AG04449 (cell line): ENCODE data around the gene MARS1.

Experiments used
- CTCF ChIA-PET: fragments of 350-600 bp; formaldehyde crosslinking; extraction: SDS; loops from one replicate; lab custom pipeline; 2021; ENCODE audit warnings: antibody characterized with exemption; lab: Yijun Ruan, JAX
- POLR2A ChIA-PET: fragments of 400-600, 350-600 bp; formaldehyde crosslinking; extraction: SDS; loops from one replicate; lab custom pipeline; 2020; ENCODE audit warnings: antibody characterized with exemption, inconsistent platforms; lab: Yijun Ruan, JAX
- DNase-seq: peaks from one replicate; pipeline ENCODE4 v3.0.0-alpha.2; 2010; ENCODE audit warnings: low read depth, low spot score
- H3K4me3 ChIP-seq: 2 replicates; pipeline ENCODE4 v1.5.1; 2011; ENCODE audit warnings: low read depth, mild to moderate bottlenecking, control low read depth, low read length
- TF ChIP-seq, protein P1 (sequence below): IDR thresholded peaks from one replicate; pipeline ENCODE4 v1.5.1; 2011; ENCODE audit warnings: mild to moderate bottlenecking, moderate library complexity, low read length, control low read depth, inconsistent platforms; ENCODE audit not compliant: insufficient read depth; ENCODE audit errors: missing control alignments

MARS1 gene

DNA sequence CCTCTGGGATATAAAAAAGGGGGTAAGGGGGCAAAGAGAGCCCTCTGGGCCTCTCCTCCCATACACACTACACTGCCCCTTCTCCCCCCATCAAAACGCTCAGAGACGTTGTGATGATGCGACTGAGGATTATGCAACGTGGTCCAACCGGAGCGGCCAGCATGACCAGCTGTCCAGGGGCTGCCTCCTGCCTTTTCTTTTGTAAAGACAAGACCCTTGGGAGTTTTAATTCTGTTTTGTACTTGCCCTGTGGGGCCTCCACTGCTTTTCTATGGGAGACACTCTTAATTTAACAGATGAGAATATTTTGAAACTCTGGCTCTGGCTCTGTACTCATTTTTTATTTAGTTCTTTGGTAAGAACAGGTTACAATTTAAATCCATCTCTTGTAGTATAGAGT is 42.0 kb downstream of the MARS1 start:
- POLR2A ChIA-PET, result interaction anchor here (0.5 to 3.1 kb wide), 4 partner anchors 9 to 391 kb away, joined by 3 to 14 read pairs (median 10); partner anchors contain the start of genes DCTN2 and DDIT3
- CTCF ChIA-PET, result interaction anchor here (0.8 to 1.0 kb wide), 2 partner anchors 9 to 67 kb away, joined by 3 to 5 read pairs; no protein-coding TSS in a partner anchor

DNA sequence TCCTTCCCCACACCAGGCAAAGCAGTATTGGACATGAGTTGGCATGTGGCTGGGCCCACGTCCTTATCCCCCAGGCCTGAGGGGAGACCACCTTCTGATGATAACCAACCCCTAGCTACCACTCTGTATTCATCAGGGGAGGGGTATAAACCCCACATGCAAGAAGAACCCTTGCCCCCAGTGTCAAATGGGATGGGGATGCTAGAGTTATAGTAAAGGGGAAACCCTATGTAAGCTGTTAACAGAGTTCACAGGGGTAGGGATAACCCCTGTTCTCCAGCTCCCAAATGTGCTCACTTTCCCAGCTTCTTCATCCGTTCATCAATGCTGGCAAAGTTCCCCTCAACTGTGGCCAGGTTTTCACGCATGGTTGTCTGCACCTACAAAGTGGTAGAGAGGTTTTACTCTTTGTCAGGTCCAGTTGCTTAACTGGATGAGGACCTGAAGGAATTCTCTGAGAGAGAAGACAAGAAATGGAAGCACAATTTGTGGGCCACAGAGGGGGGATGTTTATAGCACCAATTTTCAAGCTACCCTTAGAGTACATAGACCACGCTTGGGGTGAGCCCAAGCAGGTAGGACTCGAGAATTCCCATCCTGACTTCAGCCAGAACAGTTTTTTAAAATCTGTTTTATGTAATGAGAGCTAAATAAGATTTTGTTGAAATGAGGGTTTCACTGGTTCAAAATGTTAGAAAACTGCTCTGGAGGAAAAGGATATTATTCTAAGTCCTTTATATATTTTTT is 42.7 kb downstream of the MARS1 start:
- DNase-seq, result no peak
- H3K4me3 ChIP-seq, result no peak overlapping the region
- TF ChIP-seq, protein P1, sequence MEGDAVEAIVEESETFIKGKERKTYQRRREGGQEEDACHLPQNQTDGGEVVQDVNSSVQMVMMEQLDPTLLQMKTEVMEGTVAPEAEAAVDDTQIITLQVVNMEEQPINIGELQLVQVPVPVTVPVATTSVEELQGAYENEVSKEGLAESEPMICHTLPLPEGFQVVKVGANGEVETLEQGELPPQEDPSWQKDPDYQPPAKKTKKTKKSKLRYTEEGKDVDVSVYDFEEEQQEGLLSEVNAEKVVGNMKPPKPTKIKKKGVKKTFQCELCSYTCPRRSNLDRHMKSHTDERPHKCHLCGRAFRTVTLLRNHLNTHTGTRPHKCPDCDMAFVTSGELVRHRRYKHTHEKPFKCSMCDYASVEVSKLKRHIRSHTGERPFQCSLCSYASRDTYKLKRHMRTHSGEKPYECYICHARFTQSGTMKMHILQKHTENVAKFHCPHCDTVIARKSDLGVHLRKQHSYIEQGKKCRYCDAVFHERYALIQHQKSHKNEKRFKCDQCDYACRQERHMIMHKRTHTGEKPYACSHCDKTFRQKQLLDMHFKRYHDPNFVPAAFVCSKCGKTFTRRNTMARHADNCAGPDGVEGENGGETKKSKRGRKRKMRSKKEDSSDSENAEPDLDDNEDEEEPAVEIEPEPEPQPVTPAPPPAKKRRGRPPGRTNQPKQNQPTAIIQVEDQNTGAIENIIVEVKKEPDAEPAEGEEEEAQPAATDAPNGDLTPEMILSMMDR, result no peak
- ChIA-PET CTCF (interaction anchor here (0.7 to 1.0 kb wide), 3 partner anchors 8 to 67 kb away, joined by 3 to 5 read pairs (median 3); no protein-coding TSS in a partner anchor), POLR2A (interaction anchor here (0.5 to 3.1 kb wide), 4 partner anchors 8 to 390 kb away, joined by 3 to 14 read pairs (median 10); partner anchors contain the start of genes DCTN2 and DDIT3)

More for the DNA sequence above, 42.0 kb downstream of the MARS1 start:
- DNase-seq, result no peak
- H3K4me3 ChIP-seq, result no peak overlapping the region
- TF ChIP-seq, protein P1, result no peak

DNA sequence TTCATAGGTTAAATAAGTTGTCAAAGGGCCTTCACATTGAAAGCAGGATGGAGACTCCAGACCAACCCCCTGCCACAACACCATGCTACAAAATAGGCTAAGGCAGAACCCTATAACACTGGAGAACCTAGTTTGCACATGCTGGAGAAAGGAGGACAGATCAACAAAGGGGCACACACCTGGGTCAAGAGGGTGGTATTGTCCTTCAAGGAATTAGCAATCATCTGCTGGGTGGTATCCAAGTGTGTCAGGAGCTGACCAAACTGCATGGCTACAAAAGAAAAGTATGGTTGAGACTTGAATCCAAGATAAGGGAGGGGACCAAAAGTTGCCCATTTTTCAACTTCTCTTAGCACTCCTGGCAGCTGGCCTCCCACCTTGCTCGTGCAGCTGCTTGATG is 44.0 kb downstream of the MARS1 start:
- no peak for DNase-seq
- H3K4me3 ChIP-seq, result no peak overlapping the region
- TF ChIP-seq, protein P1, result no peak
- ChIA-PET CTCF (interaction anchor here (1.9 kb wide), 1 partner anchor 51 kb away, joined by 5 read pairs; no protein-coding TSS in a partner anchor), POLR2A (interaction anchor here (1.6 to 2.6 kb wide), 3 partner anchors 8 to 15 kb away, joined by 6 to 10 read pairs (median 8); partner anchors contain the start of genes DCTN2 and DDIT3)

DNA sequence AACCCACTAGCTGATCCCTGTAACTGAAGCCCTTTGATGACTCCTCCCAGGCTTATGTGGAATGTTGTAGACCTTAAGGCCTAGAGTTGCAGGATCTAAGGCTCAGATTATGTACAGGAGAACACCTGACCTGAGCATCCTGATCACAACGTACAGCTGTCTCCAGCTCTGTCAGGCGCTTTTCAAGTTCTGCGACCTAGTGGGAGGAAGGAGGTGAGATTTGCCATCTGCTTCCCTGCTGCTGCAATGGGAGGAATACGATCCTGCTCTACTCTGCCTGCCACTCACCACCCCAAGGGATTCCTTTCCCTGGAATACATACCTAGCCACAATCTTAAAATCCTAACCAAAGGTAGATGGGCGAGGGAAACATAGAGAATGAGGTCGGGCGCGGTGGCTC is 45.2 kb downstream of the MARS1 start:
- TF ChIP-seq, protein P1, result no peak
- POLR2A ChIA-PET, result interaction anchor here (2.1 kb wide), 1 partner anchor 9 kb away, joined by 10 read pairs; no protein-coding TSS in a partner anchor
- no peak overlapping the region for H3K4me3 ChIP-seq
- CTCF ChIA-PET, result interaction anchor here (0.8 to 1.9 kb wide), 3 partner anchors 50 to 87 kb away, joined by 3 to 5 read pairs (median 3); no protein-coding TSS in a partner anchor
- DNase-seq, result no peak

DNA sequence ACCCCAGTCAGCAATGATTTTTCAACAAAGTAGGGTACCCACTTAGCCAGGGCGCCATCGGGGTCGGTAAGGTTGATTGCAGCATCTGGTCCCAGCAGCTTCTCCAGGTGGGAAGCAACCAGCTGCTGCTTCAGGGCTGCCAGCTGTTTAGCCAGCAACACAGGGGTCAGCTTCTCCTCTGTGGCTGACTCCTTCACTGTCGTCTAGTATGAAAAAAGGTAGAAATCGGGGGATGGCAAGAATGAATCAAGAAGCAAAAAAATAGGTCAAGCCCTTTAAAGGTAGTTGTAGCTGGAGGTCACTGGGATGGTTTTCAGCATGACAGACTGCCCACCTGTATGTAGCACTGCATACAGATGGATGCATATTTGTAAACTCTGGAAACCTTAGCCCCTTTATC is 46.4 kb downstream of the MARS1 start:
- DNase-seq, result no peak
- TF ChIP-seq, protein P1, result no peak
- POLR2A ChIA-PET, result interaction anchor here (1.0 to 1.1 kb wide), 2 partner anchors 11 to 13 kb away, joined by 3 to 4 read pairs; partner anchors contain the start of genes DCTN2 and MBD6
- CTCF ChIA-PET, result interaction anchor here (1.9 to 3.4 kb wide), 2 partner anchors 11 to 12 kb away, joined by 4 to 11 read pairs; partner anchors contain the start of gene DCTN2
- no peak overlapping the region for H3K4me3 ChIP-seq
